Choroid plexus epithelial cell (primary cell): ENCODE data around the gene FKRP.

ENCODE experiments used
- DNase-seq: peaks from one replicate; pipeline ENCODE4 v3.0.0-alpha.2; 2010; ENCODE audit warnings: low read depth
- H3K4me3 ChIP-seq: 2 replicates; pipeline ENCODE4 v1.5.1; 2011; ENCODE audit warnings: low read depth, mild to moderate bottlenecking, control low read depth, low read length, moderate library complexity
- TF ChIP-seq, protein P1 (sequence below): conservative IDR thresholded peaks from 2 replicates; pipeline ENCODE4 v1.5.1; 2011; ENCODE audit warnings: low read depth, mild to moderate bottlenecking, control low read depth, inconsistent platforms, low read length, moderate library complexity

The FKRP gene

DNA sequence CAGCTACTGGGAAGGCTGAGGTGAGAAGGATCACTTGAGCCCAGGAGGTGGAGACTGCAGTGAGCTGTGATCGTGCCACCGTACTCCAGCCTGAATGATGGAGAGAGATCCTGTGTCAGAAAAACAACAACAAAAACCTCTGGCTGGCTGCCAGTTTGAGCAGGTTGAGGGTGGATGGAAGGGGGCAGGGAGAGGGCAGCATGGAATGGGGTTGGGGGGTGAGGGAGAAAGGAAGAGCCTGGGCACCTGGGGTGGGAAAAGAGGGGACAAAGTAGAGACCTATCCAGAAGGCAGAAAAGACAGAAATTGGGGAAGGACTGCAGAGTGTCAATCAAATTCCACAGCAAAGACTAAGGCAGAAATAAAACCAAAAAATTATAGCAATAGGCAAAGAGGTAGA lies 37.8 kb downstream of the FKRP start:
- TF ChIP-seq, protein P1, sequence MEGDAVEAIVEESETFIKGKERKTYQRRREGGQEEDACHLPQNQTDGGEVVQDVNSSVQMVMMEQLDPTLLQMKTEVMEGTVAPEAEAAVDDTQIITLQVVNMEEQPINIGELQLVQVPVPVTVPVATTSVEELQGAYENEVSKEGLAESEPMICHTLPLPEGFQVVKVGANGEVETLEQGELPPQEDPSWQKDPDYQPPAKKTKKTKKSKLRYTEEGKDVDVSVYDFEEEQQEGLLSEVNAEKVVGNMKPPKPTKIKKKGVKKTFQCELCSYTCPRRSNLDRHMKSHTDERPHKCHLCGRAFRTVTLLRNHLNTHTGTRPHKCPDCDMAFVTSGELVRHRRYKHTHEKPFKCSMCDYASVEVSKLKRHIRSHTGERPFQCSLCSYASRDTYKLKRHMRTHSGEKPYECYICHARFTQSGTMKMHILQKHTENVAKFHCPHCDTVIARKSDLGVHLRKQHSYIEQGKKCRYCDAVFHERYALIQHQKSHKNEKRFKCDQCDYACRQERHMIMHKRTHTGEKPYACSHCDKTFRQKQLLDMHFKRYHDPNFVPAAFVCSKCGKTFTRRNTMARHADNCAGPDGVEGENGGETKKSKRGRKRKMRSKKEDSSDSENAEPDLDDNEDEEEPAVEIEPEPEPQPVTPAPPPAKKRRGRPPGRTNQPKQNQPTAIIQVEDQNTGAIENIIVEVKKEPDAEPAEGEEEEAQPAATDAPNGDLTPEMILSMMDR, result no peak
- H3K4me3 ChIP-seq, result peak overlapping the region; percentile 86
- no peak for DNase-seq

DNA sequence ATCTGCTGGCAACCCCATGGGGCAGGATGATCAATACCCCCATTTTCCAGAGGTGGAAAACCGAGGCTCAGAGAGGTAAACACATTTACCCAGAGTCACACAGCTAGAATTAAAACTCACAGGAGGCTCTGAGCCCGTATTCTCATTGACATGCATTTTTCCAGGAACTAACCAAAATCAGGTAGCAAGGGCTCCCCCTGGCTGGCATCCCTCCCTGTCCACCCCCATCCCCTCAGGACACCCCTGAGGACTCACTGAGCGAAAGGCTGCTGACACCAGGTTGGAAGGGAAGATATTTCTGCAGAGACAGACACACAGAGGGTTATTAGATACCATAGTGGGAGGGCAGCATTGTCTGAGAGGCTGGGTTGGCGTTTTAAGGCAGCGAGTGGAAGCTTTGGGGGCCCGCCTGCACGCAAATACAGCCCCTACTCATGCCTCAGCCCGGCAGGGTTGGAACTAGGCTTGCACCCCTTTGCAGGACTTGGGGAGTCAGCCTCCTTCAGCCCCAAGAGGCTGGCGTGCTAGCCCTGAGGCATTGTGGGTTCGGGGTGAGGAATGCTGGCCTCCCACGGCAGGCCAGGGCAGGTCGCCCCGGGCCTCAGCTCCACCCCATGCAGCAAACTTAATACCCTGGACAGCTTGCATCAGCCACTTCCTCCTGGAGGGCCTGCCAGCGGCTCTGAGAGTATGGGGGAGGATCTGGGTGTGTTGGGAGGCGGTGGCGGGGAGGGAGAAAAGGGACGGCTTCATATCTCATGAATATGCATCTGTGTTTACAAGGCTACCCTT lies 38.6 kb downstream of the FKRP start:
- peak; percentile 93 for DNase-seq
- TF ChIP-seq, protein P1, result peak; percentile 64
- peak overlapping the region; percentile 86 for H3K4me3 ChIP-seq

DNA sequence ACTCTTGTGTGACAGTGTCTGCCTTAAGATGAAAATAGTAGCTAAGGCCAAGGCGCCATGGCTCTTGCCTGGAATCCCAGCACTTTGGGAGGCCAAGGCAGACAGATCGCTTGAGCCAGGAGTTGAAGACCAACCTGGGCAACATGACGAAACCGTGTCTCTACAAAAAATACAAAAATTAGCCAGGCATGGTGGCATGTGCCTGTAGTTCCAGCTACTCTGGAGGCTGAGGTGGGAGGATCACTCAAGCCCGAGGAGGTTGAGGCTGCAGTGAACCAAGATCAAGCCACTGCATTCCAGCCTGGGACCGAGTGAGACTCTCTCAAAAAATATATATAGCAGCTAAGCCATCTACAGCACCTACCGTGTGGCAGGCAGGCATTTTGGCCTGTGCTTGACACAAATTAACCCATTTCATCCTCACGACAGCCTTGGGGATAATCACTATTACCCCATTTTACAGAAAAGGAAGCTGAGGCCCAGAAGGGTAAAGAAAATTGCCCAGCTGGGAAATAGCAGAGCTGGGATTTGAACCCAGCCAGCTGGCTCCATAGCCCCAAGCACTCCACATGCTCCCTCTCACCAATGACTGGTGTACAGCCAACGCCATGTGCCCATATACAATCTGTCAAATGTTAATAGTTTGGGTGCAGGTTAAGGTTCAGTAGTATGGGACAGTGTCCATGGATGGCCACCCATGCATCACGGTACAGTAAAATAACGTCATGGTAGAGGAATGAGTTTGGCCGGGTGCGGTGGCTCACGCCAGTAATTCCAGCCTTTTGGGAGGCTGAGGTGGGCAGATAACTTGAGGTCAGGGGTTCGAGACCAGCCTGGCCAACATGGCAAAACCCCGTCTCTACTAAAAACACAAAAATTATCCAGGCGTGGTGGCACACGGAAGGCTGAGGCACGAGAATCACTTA lies 39.5 kb downstream of the FKRP start:
- peak overlapping the region; percentile 86 for H3K4me3 ChIP-seq
- TF ChIP-seq, protein P1, result no peak
- peak; percentile 9 for DNase-seq

DNA sequence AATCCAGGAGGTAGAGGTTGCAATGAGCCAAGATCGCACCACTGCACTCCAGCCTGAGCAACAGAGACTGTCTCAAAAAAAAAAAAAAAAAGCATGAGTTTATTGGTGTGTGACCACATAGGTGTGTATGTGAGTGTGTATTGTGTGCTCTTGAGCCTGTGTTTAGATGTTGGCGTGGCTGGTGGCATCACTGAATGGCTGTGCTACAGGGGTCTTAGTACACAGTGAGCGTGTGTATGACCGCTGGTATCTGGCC lies 40.1 kb downstream of the FKRP start:
- H3K4me3 ChIP-seq, result peak overlapping the region; percentile 86
- TF ChIP-seq, protein P1, result no peak
- DNase-seq, result no peak

DNA sequence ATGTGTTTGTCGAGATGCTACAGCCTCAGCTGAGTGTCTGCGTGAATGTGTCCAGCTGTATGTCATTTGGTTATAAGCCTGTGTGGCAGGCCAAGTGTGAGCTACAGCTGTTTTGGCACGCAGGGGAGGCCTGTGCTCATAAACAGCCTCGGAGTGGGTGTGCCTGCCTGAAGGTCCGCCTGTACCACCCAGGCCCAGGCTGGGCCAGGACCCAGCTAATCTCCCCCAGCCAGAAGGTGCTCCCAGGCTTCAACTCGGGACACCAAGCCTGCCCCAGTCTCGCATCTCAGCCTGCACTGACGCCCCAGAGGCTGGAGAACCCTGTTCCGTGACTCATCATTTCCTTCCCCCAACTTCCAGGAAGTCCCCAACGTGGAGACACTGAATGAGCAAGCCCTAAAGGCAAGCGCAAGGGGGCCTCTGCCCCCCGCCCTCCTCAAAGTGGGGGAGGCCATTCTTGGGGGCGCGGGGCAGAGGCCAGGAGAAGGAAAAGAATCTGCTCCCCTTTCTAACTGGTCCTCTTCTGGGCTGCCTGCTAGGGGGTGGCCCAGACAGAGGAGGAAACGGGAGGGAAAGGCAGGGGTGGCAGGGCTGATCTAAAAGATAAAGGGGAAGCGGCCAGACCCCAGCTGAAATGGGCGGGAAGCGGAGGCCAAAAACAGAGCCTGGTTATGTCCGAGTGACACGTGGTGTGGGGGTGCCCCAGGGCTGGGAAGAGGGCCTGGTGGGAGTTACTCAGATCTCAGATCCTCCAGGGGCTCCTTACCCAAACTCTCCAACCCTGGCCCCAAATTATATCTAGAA lies 40.6 kb downstream of the FKRP start:
- DNase-seq, result peak; percentile 65
- TF ChIP-seq, protein P1, result no peak
- peak overlapping the region; percentile 86 for H3K4me3 ChIP-seq

DNA sequence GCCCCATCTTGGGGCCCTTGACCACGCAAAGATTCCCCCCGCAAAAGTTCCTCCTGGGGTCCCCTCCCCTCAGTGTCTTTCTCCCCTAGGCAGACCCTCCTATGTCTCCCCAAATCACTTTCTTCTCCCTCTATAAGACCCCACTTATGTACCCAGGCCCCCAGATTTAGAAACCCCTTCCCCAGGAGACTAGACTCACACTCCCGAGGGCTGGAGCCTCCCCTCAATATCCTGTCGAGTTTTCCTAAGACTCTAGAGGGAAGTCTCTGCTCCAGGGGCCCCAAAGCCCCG lies 41.1 kb downstream of the FKRP start:
- TF ChIP-seq, protein P1, result no peak
- no peak for DNase-seq

More for the DNA sequence above, 41.1 kb downstream of the FKRP start:
- peak overlapping the region; percentile 86 for H3K4me3 ChIP-seq
